Immature natural killer cell (primary cell): Measurements from ENCODE around the gene TDP1. TPM values are rescaled to one million over a fixed set of nuclear protein-coding genes. Genes with fewer than 3 reads are reported as not detected.

Experiments used
- DNase-seq, 3 donors: peaks; one replicate each; pipeline ENCODE4 v3.0.0; 2022; ENCODE audit warnings: mixed read lengths in 1 of 3
- H3K27ac Mint-ChIP-seq, 6 donors: one replicate each; pipeline ENCODE4 v1.8.0; 2020; ENCODE audit warnings: mixed read lengths in 6 of 6, mild to moderate bottlenecking in 5 of 6, inconsistent platforms in 4 of 6, moderate library complexity in 3 of 6
- H3K27me3 Mint-ChIP-seq, 3 donors: one replicate each; pipeline ENCODE4 v1.8.0; 2020 to 2021; ENCODE audit warnings: low read depth in 3 of 3, mild to moderate bottlenecking in 3 of 3, mixed read lengths in 3 of 3, moderate library complexity in 3 of 3, inconsistent platforms in 1 of 3
- H3K36me3 Mint-ChIP-seq, 3 donors: one replicate each; pipeline ENCODE4 v1.8.0; 2020; ENCODE audit warnings: mixed read lengths in 3 of 3, inconsistent platforms in 2 of 3, mild to moderate bottlenecking in 2 of 3
- H3K4me1 Mint-ChIP-seq, 2 donors: one replicate each; pipeline ENCODE4 v1.8.0; 2020; ENCODE audit warnings: inconsistent platforms in 2 of 2, mild to moderate bottlenecking in 2 of 2, mixed read lengths in 2 of 2, moderate library complexity in 1 of 2
- H3K4me3 Mint-ChIP-seq, 5 donors: one replicate each; pipeline ENCODE4 v1.8.0; 2020; ENCODE audit warnings: mild to moderate bottlenecking in 5 of 5, mixed read lengths in 5 of 5, inconsistent platforms in 3 of 5, moderate library complexity in 3 of 5
- H3K9me3 Mint-ChIP-seq, 6 donors: one replicate each; pipeline ENCODE4 v1.8.0; 2020; ENCODE audit warnings: mild to moderate bottlenecking in 6 of 6, mixed read lengths in 6 of 6, inconsistent platforms in 4 of 6, moderate library complexity in 3 of 6
- polyA plus RNA-seq, 3 donors: library from polyadenylated mRNA; unstranded; fragments of 300-500 nt; fragmentation: Illumina TruSeq; gene quantifications; one replicate each; pipeline ENCODE4 v1.2.3, GENCODE V29; 2021

The TDP1 gene
- polyA plus RNA-seq: 10 to 100 TPM; 25.8 to 31.4 (median 27.0) TPM

DNA sequence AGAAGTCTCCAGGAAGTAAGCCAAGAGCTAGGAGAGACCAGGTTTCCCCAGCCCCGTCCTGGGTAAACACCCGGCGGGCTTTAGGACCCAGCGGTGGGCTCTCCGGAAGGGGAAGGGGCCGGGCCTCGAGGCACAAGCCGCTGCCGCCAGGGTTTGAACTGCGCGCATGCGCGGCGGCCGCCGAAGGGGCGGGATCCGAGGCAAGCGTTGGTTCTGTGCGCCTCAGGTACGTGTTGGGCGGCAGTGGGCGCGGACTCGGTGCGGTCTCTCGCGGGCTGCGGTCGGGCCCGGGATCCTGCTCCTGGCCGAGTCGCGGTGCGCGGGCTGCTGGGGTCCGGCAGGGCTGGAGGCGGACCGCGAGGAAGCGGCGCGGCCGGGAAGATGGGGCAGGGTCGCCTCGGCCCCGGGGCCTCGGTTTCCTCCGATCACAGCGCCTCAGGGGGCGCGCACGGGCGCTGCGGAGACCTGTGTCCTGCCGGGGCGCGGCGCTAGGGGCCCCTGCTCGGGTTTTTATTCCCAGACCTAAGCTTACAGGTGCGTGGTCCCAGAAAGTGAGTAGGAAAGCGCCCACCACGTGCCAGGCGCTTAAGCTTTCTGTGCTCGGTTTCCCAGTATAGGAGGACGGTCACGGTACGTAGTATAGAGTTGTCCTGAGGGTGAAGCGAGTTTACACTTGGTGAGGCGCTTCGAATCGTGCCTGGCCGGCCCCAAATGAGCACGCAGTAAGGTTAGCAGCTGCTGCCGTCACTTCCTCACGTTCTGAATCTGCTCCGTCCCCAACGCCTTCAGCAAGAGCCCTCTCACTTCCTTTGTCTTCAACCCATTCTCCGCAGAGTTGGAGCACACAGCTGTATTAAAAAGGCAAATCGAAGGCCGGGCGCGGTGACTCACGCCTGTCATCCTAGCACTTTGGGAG lies at the start of gene TDP1:
Gene TDP1, plus strand, starts transcription at position 183 of the 916 bp plus-strand sequence. CDS start 7,188 bp downstream, outside the sequence.
- Mint-ChIP-seq H3K4me3 (peak within 1 kb of the TSS; percentile 91 to 99 (median 96)), H3K27me3 (peaks cover 11 to 21% (median 21%) of the 10 kb centered on the region in 3 donors), H3K4me1 (peaks cover 57 to 73% of the 10 kb centered on the region in 2 donors), H3K27ac (peak within 1 kb of the TSS; percentile 96 to 99 (median 97)), H3K36me3 (peaks cover 0 to 5% (median 4%) of the 10 kb centered on the region in 3 donors), H3K9me3 (no peaks in the 10 kb centered on the region)
- peak; percentile 97 for DNase-seq

DNA sequence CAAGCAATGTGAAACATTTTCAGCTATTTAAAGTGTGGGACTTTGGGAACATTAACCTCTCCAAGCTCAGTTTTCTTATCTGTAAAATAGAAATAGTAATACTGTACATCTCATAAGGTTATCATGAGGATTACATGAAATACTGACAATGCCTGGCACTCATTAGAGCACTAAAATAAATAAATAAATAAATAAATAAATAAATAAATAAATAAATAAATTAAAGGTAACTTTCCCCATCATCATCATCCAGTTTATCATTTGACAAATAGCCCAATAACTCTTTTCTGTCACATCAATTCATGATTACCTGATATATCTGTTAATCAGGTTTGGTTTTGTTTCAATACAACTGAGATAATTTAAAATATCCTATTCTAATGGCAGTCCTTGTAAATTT lies 49.7 kb upstream of the TDP1 start:
- H3K9me3 Mint-ChIP-seq: no peaks in the 10 kb centered on the region
- no peak overlapping the region for H3K4me3 Mint-ChIP-seq
- peaks cover 0 to 3% (median 0%) of the 10 kb centered on the region in 3 donors for H3K36me3 Mint-ChIP-seq
- no peak for DNase-seq
- peaks cover 0 to 6% (median 0%) of the 10 kb centered on the region in 3 donors for H3K27me3 Mint-ChIP-seq
- peaks cover 9% of the 10 kb centered on the region in 2 donors for H3K4me1 Mint-ChIP-seq
- H3K27ac Mint-ChIP-seq: no peak overlapping the region

DNA sequence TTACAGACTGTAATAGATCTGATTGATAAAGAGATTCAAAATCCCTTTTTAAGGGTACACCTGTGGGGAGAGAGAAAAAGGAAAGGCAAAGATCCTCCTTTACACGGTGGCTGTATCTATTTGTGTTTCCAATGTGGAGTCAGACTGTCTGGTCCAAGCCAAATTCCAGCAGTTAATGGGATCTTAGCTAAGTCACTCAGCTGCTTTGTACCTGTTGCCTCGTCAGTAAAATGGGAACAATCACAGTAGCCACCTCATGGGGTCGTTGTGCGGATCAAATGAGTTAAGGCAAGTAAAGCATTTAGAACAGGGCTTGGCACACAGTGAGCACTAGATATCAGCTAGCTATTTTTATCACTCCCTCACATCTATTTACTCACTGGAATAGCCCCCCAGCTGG lies 48.1 kb upstream of the TDP1 start:
- no peak for DNase-seq
- Mint-ChIP-seq H3K9me3 (no peaks in the 10 kb centered on the region), H3K36me3 (peaks cover 0 to 3% (median 0%) of the 10 kb centered on the region in 3 donors), H3K27me3 (peaks cover 1 to 6% (median 3%) of the 10 kb centered on the region in 3 donors), H3K27ac (no peak overlapping the region), H3K4me3 (no peak overlapping the region), H3K4me1 (peaks cover 9% of the 10 kb centered on the region in 2 donors)

DNA sequence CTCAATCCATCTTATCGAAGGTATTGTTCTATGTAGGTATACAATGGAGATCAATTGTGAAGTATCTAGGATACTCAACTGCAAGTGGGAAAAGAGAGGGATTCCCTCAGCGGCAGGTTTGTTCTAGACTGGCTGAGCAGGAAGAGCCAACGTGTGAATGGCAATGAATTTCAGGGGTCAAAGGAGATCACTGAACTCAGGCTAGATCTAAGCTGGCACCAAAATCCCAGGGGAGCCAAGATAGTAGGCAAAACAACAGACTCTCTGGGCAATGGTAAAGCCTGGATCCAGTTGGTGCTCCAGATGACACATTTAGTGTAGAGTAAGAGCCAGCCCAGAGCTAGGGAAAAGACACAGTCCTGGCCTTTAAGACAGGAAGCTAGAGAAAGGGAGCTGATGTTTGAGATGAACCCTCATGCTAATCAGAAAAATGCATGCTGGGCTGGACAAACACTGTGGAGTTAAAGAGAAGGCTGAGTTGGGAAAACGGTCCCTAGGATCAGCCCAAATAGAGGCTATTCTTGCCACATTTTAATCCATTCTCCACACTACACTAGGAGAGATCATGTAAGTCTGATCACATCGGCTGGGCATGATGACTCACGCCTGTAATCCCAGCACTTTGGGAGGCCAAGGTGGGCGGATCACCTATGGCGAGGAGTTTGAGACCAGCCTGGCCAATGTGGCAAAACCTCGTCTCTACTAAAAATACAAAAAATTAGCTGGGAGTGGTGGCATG lies 46.8 kb upstream of the TDP1 start:
- no peaks in the 10 kb centered on the region for H3K9me3 Mint-ChIP-seq
- DNase-seq: no peak
- peaks cover 0 to 3% (median 0%) of the 10 kb centered on the region in 3 donors for H3K36me3 Mint-ChIP-seq
- H3K27me3 Mint-ChIP-seq: peaks cover 1 to 7% (median 4%) of the 10 kb centered on the region in 3 donors
- H3K27ac Mint-ChIP-seq: no peak overlapping the region
- peaks cover 0 to 2% of the 10 kb centered on the region in 2 donors for H3K4me1 Mint-ChIP-seq
- no peak overlapping the region for H3K4me3 Mint-ChIP-seq

DNA sequence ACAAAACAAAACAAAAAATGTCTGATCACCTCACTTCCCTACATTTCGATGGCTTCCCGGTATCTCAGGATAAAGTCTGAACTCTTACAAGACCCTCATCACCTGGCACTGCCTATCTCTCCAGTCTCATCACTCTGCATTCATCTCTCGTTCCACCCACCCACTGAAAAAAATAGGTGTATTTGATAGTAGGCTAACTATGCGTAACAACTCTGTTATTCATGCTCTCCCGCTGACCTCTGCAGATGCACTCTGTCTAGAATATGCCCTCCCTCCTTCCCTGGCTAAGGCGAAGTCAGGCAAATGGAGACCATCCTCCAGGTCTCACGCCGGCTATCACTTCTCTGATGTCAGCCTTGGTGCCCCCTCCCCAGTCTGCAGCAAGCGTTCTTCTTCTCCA lies 46.1 kb upstream of the TDP1 start:
- Mint-ChIP-seq H3K9me3 (no peaks in the 10 kb centered on the region), H3K4me3 (no peak overlapping the region), H3K4me1 (no peaks in the 10 kb centered on the region), H3K27me3 (peaks cover 1 to 9% (median 4%) of the 10 kb centered on the region in 3 donors), H3K27ac (no peak overlapping the region), H3K36me3 (peaks cover 0 to 3% (median 0%) of the 10 kb centered on the region in 3 donors)
- no peak for DNase-seq

DNA sequence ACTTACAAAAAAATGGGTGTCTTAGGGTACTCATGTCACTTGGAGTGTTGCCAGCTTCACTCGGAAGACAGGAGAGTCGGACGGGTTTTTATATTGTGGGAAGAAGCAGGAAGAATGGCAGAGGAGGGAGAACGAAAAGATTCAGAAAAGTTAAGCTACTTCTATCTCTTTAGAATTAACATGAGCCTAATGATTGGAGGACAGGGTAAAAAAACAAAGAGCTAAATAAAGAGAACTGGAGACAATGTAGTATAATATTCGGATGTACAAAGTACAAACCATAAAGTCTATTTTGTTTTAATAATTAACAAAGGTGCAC lies 45.1 kb upstream of the TDP1 start:
- no peak for DNase-seq
- Mint-ChIP-seq H3K9me3 (no peaks in the 10 kb centered on the region), H3K27ac (no peak overlapping the region), H3K36me3 (peaks cover 0 to 3% (median 0%) of the 10 kb centered on the region in 3 donors), H3K4me3 (no peak overlapping the region), H3K27me3 (peaks cover 1 to 11% (median 4%) of the 10 kb centered on the region in 3 donors), H3K4me1 (no peaks in the 10 kb centered on the region)

DNA sequence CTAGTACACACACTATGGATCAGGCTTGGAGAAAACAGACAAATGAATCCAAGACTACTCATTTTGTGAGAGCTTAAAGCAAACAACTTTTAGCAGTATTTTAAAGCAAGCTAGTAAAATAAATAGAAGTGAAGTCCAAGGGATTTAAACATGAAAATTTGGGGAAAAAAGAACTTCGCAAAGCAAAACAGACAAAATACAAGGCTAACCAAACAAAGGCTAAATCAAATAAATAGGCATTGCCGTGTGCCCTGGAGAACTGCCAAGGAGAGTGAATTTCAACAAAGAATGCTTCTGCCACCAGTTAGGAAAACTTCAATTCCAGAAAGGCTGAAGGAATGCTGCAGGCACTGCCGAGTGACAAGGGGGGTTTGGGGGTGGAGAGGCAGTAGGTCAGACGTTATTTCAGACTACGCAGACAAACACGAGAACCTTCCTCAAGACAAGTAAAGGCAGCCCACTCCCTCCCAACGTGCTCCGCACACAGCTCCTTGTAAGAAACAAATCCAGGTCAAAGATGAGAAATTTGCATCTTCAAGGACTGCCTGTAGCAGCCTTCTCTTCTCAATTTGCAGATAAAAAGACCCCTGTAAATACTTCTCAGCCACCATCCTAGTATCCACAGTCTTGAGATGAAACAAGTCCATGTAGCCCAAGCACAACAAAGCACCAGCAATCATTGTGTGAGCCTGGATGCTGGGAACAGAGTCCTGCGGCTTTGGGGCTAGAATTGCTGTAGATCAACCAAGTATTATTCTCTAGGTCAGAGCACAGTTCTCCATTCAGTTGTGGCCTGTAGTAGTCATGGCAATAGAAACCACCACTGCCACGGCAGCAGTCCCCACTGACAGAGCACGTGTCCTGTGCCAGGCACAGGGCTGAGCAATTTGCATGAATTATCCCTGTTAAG lies 44.5 kb upstream of the TDP1 start:
- H3K4me3 Mint-ChIP-seq: no peak overlapping the region
- H3K9me3 Mint-ChIP-seq: no peaks in the 10 kb centered on the region
- H3K27me3 Mint-ChIP-seq: peaks cover 1 to 11% (median 4%) of the 10 kb centered on the region in 3 donors
- H3K4me1 Mint-ChIP-seq: no peaks in the 10 kb centered on the region
- DNase-seq: no peak
- H3K27ac Mint-ChIP-seq: no peak overlapping the region
- peaks cover 0 to 3% (median 0%) of the 10 kb centered on the region in 3 donors for H3K36me3 Mint-ChIP-seq

DNA sequence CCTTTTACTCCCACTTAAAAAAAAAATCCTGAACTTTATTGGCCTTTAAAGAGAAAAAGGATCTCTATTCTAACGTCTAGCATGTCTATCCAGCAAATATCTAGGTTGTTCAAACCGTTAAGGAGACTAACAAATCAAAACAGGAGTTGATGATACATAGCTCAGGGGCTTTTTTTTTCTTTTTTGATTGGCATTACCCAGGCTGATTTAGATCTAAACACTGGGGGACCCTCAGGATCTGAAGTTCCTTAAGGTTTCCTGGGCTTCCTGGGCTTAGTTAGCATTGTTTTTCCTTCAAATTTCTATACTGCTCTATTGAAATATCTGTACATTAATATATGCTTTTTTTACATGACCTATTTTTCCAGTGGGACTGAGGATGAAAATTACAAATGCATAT lies 43.5 kb upstream of the TDP1 start:
- Mint-ChIP-seq H3K27ac (no peak overlapping the region), H3K9me3 (no peaks in the 10 kb centered on the region), H3K27me3 (peaks cover 1 to 11% (median 6%) of the 10 kb centered on the region in 3 donors), H3K36me3 (no peaks in the 10 kb centered on the region), H3K4me3 (no peak overlapping the region), H3K4me1 (no peaks in the 10 kb centered on the region)
- no peak for DNase-seq

DNA sequence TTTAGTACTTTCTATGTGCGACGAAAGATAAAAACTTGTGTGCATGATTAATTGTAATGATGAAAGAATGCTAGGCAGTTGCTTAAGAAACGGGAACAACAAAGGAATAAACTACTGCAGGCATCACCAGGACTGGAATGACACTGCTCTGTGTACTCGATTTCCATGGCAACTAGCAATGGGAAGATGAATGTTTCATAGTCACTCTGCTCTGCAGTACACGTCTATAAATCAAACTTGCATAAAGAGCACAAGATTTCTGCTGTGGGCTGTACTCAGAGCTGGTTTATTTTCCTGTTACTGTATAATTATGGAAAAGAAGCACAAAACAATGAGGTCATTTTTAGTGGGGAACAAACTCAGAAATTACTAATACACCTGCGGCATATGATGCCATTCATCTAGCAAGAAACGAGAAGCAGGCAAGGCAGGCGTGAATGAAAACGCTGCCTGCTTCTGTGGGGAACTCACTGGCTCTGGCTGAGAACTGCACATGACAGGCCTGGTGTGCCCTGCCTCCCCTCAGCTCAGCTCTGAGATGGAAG lies 43.0 kb upstream of the TDP1 start:
- Mint-ChIP-seq H3K27me3 (peaks cover 1 to 11% (median 6%) of the 10 kb centered on the region in 3 donors), H3K4me1 (no peaks in the 10 kb centered on the region), H3K4me3 (no peak overlapping the region), H3K27ac (no peak overlapping the region), H3K36me3 (no peaks in the 10 kb centered on the region), H3K9me3 (no peaks in the 10 kb centered on the region)
- no peak for DNase-seq

DNA sequence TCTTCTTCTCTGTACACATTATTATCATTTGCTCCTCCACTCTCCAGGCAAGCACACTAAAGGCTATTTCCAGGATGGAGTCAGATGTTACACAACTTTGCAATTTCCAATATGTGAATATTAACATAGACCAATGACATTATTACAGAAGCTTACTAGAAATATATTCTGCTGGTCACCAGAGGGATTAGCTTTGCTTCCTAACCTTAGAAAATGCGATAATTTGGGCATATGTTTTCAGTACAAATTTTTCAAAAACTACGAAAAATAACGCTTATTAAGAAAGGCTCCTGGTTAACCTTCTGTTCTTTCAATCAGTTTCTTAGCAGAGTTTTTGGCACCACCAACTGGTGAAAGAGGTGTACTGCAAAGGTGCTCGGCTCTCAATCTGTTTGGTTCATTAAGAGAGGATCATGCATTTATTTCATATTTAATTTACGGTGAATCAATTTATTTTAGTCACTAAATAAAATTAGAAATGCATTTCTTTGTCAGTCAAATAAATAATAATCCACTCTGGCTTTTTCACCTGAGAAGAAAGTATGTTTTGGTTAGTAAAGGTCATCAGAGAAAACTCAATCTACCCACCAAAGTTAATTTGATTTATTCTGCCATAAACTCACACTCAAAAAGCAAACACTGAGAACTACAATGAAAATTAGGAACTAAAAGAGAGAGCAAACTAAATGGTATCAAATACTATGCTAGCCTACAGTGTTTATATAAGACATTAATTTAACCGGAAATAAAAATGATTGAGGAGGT lies 40.4 kb upstream of the TDP1 start:
- H3K27me3 Mint-ChIP-seq: peaks cover 1 to 9% (median 8%) of the 10 kb centered on the region in 3 donors
- H3K4me1 Mint-ChIP-seq: no peaks in the 10 kb centered on the region
- H3K9me3 Mint-ChIP-seq: no peaks in the 10 kb centered on the region
- H3K27ac Mint-ChIP-seq: no peak overlapping the region
- H3K4me3 Mint-ChIP-seq: no peak overlapping the region
- peaks cover 0 to 4% (median 0%) of the 10 kb centered on the region in 3 donors for H3K36me3 Mint-ChIP-seq
- peak; percentile 53 to 60 (median 58) for DNase-seq

DNA sequence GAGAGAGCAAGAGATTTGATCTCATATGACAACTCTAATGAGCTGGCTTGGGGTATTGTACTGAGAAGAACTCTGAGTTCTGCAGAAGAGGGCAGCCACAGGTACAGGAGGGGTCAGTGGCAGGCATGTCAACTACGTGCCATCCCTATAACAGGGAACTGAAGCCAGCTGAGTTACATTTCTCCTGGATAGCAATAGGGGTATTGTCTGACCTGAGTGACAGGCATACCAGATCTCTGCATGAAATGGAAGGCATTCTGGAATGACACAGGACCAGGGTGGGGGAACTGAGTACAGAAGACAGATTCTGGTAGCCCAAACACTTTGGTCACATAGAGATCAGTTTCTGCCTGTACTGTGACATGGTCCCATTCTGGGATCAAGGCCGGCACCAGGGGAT lies 37.0 kb upstream of the TDP1 start:
- no peak overlapping the region for H3K4me3 Mint-ChIP-seq
- DNase-seq: no peak
- peaks cover 15 to 28% of the 10 kb centered on the region in 2 donors for H3K4me1 Mint-ChIP-seq
- peaks cover 0 to 4% (median 0%) of the 10 kb centered on the region in 3 donors for H3K36me3 Mint-ChIP-seq
- H3K27me3 Mint-ChIP-seq: peaks cover 0 to 9% (median 4%) of the 10 kb centered on the region in 3 donors
- peak overlapping the region in 1 of 6 donors; percentile 1 for H3K27ac Mint-ChIP-seq
- H3K9me3 Mint-ChIP-seq: no peaks in the 10 kb centered on the region

DNA sequence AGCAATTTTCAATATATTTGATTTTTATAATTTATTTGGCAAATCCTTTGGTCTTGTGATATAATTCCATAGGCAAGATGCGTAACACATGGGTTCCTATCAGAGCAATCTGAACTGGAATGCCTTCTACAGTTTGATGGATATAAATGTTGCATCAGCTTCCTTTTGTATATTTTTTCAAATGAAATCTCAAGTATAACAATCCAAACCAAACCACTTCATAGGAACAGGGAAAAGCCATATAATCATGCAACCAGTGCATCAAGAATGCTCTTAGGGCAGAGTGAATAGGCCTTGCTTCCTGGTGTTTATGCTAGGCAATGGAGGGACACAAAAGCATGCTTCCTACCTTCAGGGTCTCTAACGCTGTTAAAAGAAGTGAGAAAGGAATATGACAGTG lies 35.7 kb upstream of the TDP1 start:
- H3K27me3 Mint-ChIP-seq: peaks cover 0 to 4% (median 4%) of the 10 kb centered on the region in 3 donors
- H3K4me1 Mint-ChIP-seq: peaks cover 15 to 28% of the 10 kb centered on the region in 2 donors
- no peak overlapping the region for H3K27ac Mint-ChIP-seq
- peaks cover 0 to 4% (median 0%) of the 10 kb centered on the region in 3 donors for H3K36me3 Mint-ChIP-seq
- H3K9me3 Mint-ChIP-seq: no peaks in the 10 kb centered on the region
- DNase-seq: no peak
- H3K4me3 Mint-ChIP-seq: no peak overlapping the region
